Neural crest cell (in vitro differentiated cells): ENCODE measurements around the gene GMDS. TPM values are rescaled to one million over a fixed set of nuclear protein-coding genes. Genes with fewer than 3 reads are reported as not detected.

Experiments used
- DNase-seq: peaks from one replicate; pipeline ENCODE4 v3.0.0; 2021; ENCODE audit warnings: low read depth, mixed read lengths, low spot score
- H3K27ac Mint-ChIP-seq: one replicate; pipeline ENCODE4 v1.8.0; 2021; ENCODE audit warnings: mild to moderate bottlenecking, mixed read lengths; ENCODE audit not compliant: unreplicated experiment
- H3K27me3 Mint-ChIP-seq: 2 replicates; pipeline ENCODE4 v1.8.0; 2021; ENCODE audit warnings: low read depth, mild to moderate bottlenecking, mixed read lengths
- H3K36me3 Mint-ChIP-seq: 2 replicates; pipeline ENCODE4 v1.8.0; 2021; ENCODE audit warnings: low read depth, mild to moderate bottlenecking, mixed read lengths
- H3K4me1 Mint-ChIP-seq: 2 replicates; pipeline ENCODE4 v1.8.0; 2021; ENCODE audit warnings: mixed read lengths
- H3K4me3 Mint-ChIP-seq: one replicate; pipeline ENCODE4 v1.8.0; 2021; ENCODE audit warnings: mild to moderate bottlenecking, mixed read lengths
- H3K9me3 Mint-ChIP-seq: 2 replicates; pipeline ENCODE4 v1.8.0; 2021; ENCODE audit warnings: mixed read lengths
- total RNA-seq: library from RNA; stranded (reverse); gene quantifications from 2 replicates; pipeline ENCODE4 v1.2.1, GENCODE V29; 2021
- TF ChIP-seq, protein P1 (sequence below): fragments of 200-600 bp; sonication (generic); conservative IDR thresholded peaks from 2 replicates; pipeline ENCODE4 v1.5.0; 2021; ENCODE audit warnings: antibody characterized with exemption, mild to moderate bottlenecking

The GMDS gene
- total RNA-seq, 1 donor from 2014 or later: 16.1 TPM

DNA sequence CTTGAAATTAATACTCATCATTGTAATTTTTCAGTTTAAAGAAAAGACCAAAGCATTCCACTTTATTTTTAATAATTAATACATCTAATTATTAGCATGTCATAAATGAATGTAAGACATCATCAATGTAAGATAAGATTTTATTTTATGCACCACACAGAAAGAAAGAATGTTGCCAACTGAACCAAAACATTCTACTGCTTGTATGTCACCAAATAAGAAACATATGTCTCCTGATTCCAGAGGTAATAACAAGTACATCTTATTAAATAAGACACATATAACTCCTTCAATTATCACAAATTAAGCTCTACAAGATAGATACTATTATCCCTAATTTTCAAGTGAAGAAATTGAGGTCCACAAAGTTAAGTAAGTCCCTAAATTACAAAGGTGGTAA is 189.5 kb downstream of the GMDS start:
- Mint-ChIP-seq H3K4me1 (no peaks in the 10 kb centered on the region), H3K27me3 (no peaks in the 10 kb centered on the region), H3K4me3 (no peak overlapping the region), H3K36me3 (peaks cover 3% of the 10 kb centered on the region), H3K9me3 (peaks cover 5% of the 10 kb centered on the region), H3K27ac (no peak overlapping the region)
- TF ChIP-seq, protein P1, sequence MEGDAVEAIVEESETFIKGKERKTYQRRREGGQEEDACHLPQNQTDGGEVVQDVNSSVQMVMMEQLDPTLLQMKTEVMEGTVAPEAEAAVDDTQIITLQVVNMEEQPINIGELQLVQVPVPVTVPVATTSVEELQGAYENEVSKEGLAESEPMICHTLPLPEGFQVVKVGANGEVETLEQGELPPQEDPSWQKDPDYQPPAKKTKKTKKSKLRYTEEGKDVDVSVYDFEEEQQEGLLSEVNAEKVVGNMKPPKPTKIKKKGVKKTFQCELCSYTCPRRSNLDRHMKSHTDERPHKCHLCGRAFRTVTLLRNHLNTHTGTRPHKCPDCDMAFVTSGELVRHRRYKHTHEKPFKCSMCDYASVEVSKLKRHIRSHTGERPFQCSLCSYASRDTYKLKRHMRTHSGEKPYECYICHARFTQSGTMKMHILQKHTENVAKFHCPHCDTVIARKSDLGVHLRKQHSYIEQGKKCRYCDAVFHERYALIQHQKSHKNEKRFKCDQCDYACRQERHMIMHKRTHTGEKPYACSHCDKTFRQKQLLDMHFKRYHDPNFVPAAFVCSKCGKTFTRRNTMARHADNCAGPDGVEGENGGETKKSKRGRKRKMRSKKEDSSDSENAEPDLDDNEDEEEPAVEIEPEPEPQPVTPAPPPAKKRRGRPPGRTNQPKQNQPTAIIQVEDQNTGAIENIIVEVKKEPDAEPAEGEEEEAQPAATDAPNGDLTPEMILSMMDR: no peak
- DNase-seq: no peak

DNA sequence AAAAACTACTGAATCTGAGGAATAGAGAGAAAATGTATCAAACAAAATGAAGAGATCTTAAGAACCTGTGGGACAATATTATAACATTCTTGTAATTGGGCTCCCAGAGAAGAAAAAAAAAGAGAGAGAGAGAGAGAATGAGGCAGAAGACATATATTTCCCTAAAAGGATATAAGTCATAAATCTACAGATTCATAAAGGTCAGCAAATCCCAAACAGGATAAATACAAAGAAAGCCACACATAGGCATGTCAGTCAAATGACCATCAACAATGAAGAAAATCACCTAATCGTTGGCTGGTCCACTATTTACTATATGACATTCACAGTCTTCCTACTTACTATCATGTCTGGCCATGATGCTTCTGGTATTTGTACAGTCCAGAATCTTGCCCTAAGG is 190.3 kb downstream of the GMDS start:
- no peak overlapping the region for H3K4me3 Mint-ChIP-seq
- TF ChIP-seq, protein P1: no peak
- no peaks in the 10 kb centered on the region for H3K27me3 Mint-ChIP-seq
- no peak for DNase-seq
- peaks cover 3% of the 10 kb centered on the region for H3K36me3 Mint-ChIP-seq
- H3K4me1 Mint-ChIP-seq: no peaks in the 10 kb centered on the region
- peaks cover 2% of the 10 kb centered on the region for H3K9me3 Mint-ChIP-seq
- H3K27ac Mint-ChIP-seq: no peak overlapping the region

DNA sequence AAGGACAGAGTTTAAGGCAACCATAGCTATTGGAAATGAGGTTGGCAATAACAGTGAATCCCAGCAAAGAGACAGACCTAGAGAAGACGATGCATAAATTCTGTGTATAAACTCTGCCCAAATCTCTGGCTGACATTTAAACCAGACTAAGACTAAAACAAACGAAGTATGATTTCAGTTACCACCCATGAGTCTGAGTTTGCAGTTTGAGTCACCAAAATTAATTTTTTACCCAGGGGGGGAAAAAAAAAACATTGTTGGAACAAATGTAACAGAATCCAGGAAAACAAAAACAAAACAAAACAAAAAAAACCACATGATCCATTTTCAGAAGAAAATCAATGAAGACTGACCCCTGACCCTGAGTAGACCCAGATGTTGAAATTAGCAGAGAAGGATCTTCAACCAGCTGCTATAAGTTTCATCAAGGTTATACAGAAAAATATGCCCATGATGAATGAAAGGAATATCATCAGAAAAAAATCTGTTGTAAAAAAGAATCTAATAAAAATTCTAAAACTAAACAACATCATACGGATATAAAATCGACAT is 190.8 kb downstream of the GMDS start:
- Mint-ChIP-seq H3K27me3 (no peaks in the 10 kb centered on the region), H3K27ac (no peak overlapping the region), H3K36me3 (peaks cover 7% of the 10 kb centered on the region), H3K9me3 (peaks cover 2% of the 10 kb centered on the region), H3K4me1 (no peaks in the 10 kb centered on the region), H3K4me3 (no peak overlapping the region)
- TF ChIP-seq, protein P1: no peak
- no peak for DNase-seq

DNA sequence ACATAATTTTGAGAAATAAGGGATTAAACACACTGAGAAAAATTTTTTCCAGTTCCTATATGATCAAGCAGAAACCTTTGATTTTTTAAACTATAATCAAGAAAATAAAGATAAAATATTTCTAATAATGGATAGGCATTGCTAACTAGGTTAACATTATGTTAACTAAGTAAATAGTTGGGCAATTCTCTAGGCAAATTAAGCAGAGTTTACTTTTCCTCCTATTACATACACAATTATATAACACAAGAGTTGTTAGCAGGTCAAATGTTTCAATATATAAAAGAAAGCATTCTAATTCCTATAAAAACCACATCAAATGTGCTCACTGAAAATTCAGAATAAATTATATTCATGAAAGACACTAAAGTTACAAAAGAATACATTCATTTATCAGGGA is 191.7 kb downstream of the GMDS start:
- no peaks in the 10 kb centered on the region for H3K27me3 Mint-ChIP-seq
- H3K4me1 Mint-ChIP-seq: no peaks in the 10 kb centered on the region
- no peak for DNase-seq
- H3K4me3 Mint-ChIP-seq: no peak overlapping the region
- TF ChIP-seq, protein P1: no peak
- H3K36me3 Mint-ChIP-seq: peaks cover 7% of the 10 kb centered on the region
- H3K9me3 Mint-ChIP-seq: peaks cover 4% of the 10 kb centered on the region
- H3K27ac Mint-ChIP-seq: no peak overlapping the region

DNA sequence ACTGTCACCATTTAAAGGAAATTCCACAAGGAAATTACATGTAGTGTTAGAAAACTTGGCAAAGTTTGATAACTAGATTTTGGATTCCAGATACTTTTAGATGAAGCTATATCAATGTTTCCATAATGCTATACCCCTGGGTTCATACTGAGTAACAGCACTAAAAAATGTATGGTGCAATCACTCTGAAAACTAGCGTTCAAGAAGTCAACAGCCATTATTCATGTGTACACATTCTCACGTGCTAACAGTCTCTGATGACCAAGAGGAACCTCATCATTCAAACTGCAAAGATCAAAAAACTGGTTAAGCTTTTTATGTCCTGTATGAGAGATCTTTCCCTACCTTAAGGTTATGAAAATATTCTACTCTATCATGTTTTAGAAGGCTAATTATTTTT is 197.6 kb downstream of the GMDS start:
- DNase-seq: no peak
- Mint-ChIP-seq H3K27ac (no peak overlapping the region), H3K9me3 (peaks cover 5% of the 10 kb centered on the region), H3K4me1 (no peaks in the 10 kb centered on the region), H3K4me3 (no peak overlapping the region), H3K36me3 (peaks cover 7% of the 10 kb centered on the region), H3K27me3 (no peaks in the 10 kb centered on the region)
- TF ChIP-seq, protein P1: no peak
